ENCODE data around the gene LRFN4. TPM values are rescaled to one million over a fixed set of nuclear protein-coding genes. Genes with fewer than 3 reads are reported as not detected.

The LRFN4 gene
- polyA plus RNA-seq, 1 donor from 2014 or later: 85.0 TPM

DNA sequence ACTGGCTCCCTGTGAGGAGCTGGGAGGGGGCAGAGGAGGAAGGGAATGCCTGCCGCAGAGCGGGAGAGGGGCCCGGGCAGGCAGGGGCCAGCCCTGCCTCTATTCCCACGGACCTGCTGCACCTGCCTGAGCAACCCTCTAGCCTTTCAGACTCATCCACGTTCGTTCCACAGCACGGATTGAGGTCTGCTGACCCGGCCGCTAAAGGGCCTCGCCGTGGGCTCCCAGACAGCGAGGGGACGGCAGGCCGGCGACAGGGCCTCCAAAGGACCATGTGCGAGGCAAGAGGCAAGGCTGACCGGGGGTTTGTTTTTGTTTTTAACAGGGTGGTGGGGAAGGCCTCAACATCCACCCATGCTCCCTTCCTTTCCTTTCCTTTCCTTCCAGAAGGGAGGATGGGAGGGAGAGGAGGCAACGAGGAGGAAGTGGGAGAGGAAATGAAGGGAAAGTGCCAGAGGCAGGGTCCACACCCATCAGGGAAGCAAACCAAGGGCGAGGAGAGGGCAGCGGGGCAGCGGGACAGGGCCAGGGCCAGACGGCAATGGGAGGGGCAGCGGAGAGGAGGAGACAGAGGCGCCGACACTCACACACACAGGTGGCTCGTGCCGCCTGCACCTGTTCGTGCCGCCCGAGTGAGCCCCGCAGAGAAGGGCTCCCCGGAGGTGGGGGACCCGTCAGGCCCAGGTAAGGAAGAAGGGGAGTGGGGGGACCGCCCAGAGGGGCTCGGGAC, 7.5 kb downstream of the LRFN4 start:
- H3K36me3 ChIP-seq (ENCODE audit: insufficient read depth, low read length): no peaks in the 10 kb centered on the region
- H3F3A ChIP-seq (ENCODE audit: insufficient read depth, low read length, poor library complexity, severe bottlenecking): no peaks in the 10 kb centered on the region
- no peak overlapping the region for H3K4me2 ChIP-seq (ENCODE audit: low read length)
- H3K4me3 ChIP-seq (ENCODE audit: low read length): no peak overlapping the region
- TF ChIP-seq RAD21 (conservative IDR thresholded peaks at IDR 0.05): no peak
- no peak for TF ChIP-seq SMC3 (conservative IDR thresholded peaks at IDR 0.05; ENCODE audit: poor library complexity)
- TF ChIP-seq EZH2 (IDR thresholded peaks at IDR 0.05; ENCODE audit: borderline replicate concordance, insufficient read depth, low read length, poor library complexity, severe bottlenecking): no peak
- no peak for TF ChIP-seq TAF1 (IDR thresholded peaks at IDR 0.05; ENCODE audit: low read depth)
- TF ChIP-seq, protein P1, sequence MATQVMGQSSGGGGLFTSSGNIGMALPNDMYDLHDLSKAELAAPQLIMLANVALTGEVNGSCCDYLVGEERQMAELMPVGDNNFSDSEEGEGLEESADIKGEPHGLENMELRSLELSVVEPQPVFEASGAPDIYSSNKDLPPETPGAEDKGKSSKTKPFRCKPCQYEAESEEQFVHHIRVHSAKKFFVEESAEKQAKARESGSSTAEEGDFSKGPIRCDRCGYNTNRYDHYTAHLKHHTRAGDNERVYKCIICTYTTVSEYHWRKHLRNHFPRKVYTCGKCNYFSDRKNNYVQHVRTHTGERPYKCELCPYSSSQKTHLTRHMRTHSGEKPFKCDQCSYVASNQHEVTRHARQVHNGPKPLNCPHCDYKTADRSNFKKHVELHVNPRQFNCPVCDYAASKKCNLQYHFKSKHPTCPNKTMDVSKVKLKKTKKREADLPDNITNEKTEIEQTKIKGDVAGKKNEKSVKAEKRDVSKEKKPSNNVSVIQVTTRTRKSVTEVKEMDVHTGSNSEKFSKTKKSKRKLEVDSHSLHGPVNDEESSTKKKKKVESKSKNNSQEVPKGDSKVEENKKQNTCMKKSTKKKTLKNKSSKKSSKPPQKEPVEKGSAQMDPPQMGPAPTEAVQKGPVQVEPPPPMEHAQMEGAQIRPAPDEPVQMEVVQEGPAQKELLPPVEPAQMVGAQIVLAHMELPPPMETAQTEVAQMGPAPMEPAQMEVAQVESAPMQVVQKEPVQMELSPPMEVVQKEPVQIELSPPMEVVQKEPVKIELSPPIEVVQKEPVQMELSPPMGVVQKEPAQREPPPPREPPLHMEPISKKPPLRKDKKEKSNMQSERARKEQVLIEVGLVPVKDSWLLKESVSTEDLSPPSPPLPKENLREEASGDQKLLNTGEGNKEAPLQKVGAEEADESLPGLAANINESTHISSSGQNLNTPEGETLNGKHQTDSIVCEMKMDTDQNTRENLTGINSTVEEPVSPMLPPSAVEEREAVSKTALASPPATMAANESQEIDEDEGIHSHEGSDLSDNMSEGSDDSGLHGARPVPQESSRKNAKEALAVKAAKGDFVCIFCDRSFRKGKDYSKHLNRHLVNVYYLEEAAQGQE (IDR thresholded peaks at IDR 0.05; ENCODE audit: borderline replicate concordance): no peak
- no peak for TF ChIP-seq EP300 (conservative IDR thresholded peaks at IDR 0.05; ENCODE audit: poor library complexity, severe bottlenecking)
- no peak for TF ChIP-seq POLR2AphosphoS5 (IDR thresholded peaks at IDR 0.05)
- TF ChIP-seq, protein P2, sequence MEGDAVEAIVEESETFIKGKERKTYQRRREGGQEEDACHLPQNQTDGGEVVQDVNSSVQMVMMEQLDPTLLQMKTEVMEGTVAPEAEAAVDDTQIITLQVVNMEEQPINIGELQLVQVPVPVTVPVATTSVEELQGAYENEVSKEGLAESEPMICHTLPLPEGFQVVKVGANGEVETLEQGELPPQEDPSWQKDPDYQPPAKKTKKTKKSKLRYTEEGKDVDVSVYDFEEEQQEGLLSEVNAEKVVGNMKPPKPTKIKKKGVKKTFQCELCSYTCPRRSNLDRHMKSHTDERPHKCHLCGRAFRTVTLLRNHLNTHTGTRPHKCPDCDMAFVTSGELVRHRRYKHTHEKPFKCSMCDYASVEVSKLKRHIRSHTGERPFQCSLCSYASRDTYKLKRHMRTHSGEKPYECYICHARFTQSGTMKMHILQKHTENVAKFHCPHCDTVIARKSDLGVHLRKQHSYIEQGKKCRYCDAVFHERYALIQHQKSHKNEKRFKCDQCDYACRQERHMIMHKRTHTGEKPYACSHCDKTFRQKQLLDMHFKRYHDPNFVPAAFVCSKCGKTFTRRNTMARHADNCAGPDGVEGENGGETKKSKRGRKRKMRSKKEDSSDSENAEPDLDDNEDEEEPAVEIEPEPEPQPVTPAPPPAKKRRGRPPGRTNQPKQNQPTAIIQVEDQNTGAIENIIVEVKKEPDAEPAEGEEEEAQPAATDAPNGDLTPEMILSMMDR (IDR thresholded peaks at IDR 0.05; ENCODE audit: poor library complexity, severe bottlenecking): no peak
- no peak for TF ChIP-seq MXI1 (conservative IDR thresholded peaks at IDR 0.05; ENCODE audit: poor library complexity, severe bottlenecking)
- H3K79me2 ChIP-seq (replicated peaks; ENCODE audit: insufficient read depth, low read length): no peaks in the 10 kb centered on the region
- no peak overlapping the region for H3K27ac ChIP-seq (ENCODE audit: low read length)
- no peaks in the 10 kb centered on the region for H3K27me3 ChIP-seq (ENCODE audit: insufficient read depth, low read depth, low read length)
- no peaks in the 10 kb centered on the region for H4K20me1 ChIP-seq (ENCODE audit: insufficient read depth)
- no peaks in the 10 kb centered on the region for H3K9me3 ChIP-seq (ENCODE audit: low read length)
- no peak overlapping the region for H2AFZ ChIP-seq (ENCODE audit: low read depth, low read length)
- no peak overlapping the region for H3K9ac ChIP-seq (ENCODE audit: low read length)
- H3K9me2 ChIP-seq (ENCODE audit: insufficient read depth, low read length): no peaks in the 10 kb centered on the region

DNA sequence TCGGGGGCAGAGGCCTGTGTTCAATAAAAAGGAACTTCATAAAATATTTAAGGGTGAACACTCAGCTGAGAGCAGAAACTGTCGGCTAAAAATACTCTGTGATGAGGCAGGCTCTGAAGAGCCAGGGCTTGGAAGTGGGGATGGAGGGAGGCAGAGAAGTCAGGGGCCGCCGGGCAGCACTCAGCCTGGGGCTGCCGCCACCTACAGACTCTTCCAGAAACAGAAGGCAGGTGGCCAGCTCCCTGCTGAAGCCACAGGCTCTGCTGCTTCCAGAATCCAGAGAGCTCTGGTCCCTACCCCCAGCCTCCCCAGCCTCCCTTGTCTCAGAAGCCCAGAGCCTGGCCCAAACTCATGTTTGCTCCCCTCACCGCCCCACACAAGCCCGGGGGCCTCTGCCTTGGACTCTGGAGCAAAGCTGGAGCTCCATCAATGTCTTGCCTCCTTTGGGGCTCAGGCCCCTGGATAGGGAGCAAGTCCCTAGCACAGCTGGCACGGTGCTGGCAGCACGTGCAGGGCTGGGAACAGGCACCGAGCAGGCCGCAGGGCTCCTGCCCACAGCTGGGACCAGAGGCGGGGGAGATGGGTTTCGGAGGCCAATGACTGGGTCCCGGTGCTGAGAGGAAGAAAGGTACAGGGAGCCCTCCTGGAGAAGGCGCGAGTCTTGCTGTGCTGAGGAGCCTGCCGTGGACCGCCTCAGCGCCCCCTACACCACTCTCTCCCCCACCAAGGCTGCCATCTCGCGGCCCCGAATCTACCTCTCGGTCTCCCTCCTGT, 8.2 kb downstream of the LRFN4 start:
- no peaks in the 10 kb centered on the region for H3K9me2 ChIP-seq (ENCODE audit: insufficient read depth, low read length)
- no peaks in the 10 kb centered on the region for H4K20me1 ChIP-seq (ENCODE audit: insufficient read depth)
- H3K79me2 ChIP-seq (replicated peaks; ENCODE audit: insufficient read depth, low read length): no peaks in the 10 kb centered on the region
- H3K9ac ChIP-seq (ENCODE audit: low read length): no peak overlapping the region
- no peaks in the 10 kb centered on the region for H3K36me3 ChIP-seq (ENCODE audit: insufficient read depth, low read length)
- no peak overlapping the region for H3K27ac ChIP-seq (ENCODE audit: low read length)
- no peak overlapping the region for H3K4me3 ChIP-seq (ENCODE audit: low read length)
- no peaks in the 10 kb centered on the region for H3F3A ChIP-seq (ENCODE audit: insufficient read depth, low read length, poor library complexity, severe bottlenecking)
- no peaks in the 10 kb centered on the region for H3K27me3 ChIP-seq (ENCODE audit: insufficient read depth, low read depth, low read length)
- H3K9me3 ChIP-seq (ENCODE audit: low read length): no peaks in the 10 kb centered on the region
- TF ChIP-seq MXI1 (conservative IDR thresholded peaks at IDR 0.05; ENCODE audit: poor library complexity, severe bottlenecking): no peak
- TF ChIP-seq EZH2 (IDR thresholded peaks at IDR 0.05; ENCODE audit: borderline replicate concordance, insufficient read depth, low read length, poor library complexity, severe bottlenecking): no peak
- no peak for TF ChIP-seq TAF1 (IDR thresholded peaks at IDR 0.05; ENCODE audit: low read depth)
- TF ChIP-seq POLR2AphosphoS5 (IDR thresholded peaks at IDR 0.05): no peak
- TF ChIP-seq, protein P1 (IDR thresholded peaks at IDR 0.05; ENCODE audit: borderline replicate concordance): no peak
- no peak for TF ChIP-seq SMC3 (conservative IDR thresholded peaks at IDR 0.05; ENCODE audit: poor library complexity)
- TF ChIP-seq, protein P2 (IDR thresholded peaks at IDR 0.05; ENCODE audit: poor library complexity, severe bottlenecking): no peak
- TF ChIP-seq RAD21 (conservative IDR thresholded peaks at IDR 0.05): no peak
- no peak for TF ChIP-seq EP300 (conservative IDR thresholded peaks at IDR 0.05; ENCODE audit: poor library complexity, severe bottlenecking)
- no peak overlapping the region for H2AFZ ChIP-seq (ENCODE audit: low read depth, low read length)
- H3K4me2 ChIP-seq (ENCODE audit: low read length): no peak overlapping the region

Data from neural cell (in vitro differentiated cells).